DMS53 treated with DMSO at 0.1 percent for 48 hours (cell line): ENCODE measurements around the gene ZG16.
"Not testable (repeated sequence)": the region's sequence is repeated elsewhere in the genome, so short reads cannot be mapped to it uniquely, and the experiment has no call there.

Experiments
- DNase-seq: peaks from one replicate; lab custom pipeline; 2025; ENCODE audit not compliant: unreplicated experiment; lab: John Stamatoyannopoulos, UW

ZG16 gene

DNA sequence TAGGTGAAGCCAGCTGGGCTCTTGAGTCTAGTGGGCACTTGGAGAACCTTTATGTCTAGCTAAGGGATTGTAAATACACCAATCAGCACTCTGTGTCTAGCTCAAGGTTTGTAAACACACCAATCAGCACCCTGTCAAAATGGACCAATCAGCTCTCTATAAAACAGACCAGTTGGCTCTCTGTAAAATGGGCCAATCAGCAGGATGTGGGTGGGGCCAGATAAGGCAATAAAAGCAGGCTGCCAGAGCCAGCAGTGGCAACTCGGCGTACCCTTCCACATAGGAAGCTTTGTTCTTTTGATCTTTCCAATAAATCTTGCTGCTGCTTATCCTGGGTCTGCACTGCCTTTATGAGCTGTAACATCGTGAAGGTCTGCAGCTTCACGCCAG lies 29.3 kb upstream of the ZG16 start:
- not testable (repeated sequence) for DNase-seq

DNA sequence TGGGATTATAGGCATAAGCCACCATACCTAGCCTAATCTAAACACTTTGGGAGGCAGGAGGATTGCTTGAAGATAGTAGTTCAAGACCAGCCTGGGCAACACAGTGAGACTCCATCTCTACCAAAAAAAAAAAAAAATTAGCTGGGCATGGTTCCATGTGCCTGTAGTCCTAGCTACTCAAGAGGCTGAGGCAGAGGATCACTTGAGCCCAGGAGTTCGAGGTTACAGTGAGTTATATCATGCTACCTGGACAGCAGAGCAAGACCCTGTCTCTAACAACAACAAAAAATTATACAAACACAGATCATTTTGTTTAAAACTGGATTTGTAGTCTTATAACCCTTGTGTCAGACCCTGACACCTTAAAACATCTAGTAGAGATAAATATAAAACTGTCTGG lies 24.5 kb upstream of the ZG16 start:
- no peak for DNase-seq

DNA sequence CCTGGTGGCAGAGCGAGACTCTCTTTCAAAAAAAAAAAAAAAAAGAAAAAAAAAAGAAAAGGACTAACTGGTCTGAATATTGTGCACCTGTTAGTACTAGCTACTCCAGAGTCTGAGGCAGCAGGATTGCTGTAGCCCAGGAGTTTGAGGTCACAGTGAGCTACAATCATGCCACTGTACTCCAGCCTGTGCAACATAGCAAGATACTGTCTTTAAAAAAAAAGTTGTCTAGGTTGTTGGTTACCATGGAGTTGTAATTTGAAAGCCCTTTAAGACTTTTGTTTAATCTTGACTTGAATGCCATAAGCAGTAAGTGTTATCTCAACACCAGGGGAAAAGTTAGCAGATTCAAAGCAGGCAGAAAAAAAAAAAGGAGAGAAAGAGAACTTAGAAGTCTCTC lies 21.4 kb upstream of the ZG16 start:
- DNase-seq: no peak

DNA sequence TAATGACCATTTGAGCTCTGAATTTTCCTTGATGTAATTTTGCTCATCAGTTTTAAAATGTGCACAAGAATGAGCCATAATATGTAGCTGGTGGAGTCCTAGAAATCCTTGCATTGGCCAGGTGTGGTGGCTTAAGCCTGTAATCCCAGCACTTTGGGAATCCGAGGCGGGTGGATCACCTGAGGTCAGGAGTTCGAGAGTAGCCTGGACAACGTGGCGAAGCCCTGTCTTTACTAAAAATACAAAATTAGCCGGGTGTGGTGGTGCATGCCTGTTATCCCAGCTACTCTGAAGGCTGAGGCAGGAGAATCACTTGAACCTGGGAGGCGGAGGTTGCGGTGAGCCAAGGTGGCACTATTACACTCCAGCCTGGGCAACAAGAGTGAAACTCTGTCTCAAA lies 21.0 kb upstream of the ZG16 start:
- not testable (repeated sequence) for DNase-seq

DNA sequence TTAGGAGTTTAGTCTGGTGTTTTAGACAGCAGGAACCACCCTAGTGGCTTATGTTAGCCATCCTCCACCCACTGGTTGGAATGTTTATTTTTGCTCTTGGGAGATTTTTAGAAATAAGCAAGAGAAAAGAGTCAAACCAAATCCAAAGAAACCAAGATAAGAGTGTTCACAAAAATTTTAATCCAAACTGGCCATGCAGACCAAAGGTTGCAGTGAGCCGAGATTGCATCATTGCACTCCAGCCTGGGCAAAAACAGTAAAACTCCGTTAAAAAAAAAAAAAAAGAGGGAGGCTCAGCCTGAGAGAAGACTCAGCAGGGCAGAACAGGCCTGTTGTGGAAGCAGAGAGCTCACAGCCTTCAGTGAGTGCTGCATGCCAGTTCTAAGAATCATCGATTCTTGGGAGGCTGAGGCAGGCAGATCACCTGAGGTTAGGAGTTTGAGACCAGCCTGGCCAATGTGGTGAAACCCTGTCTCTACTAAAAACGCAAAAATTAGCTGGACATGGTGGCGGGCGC lies 20.0 kb upstream of the ZG16 start:
- DNase-seq: no peak

DNA sequence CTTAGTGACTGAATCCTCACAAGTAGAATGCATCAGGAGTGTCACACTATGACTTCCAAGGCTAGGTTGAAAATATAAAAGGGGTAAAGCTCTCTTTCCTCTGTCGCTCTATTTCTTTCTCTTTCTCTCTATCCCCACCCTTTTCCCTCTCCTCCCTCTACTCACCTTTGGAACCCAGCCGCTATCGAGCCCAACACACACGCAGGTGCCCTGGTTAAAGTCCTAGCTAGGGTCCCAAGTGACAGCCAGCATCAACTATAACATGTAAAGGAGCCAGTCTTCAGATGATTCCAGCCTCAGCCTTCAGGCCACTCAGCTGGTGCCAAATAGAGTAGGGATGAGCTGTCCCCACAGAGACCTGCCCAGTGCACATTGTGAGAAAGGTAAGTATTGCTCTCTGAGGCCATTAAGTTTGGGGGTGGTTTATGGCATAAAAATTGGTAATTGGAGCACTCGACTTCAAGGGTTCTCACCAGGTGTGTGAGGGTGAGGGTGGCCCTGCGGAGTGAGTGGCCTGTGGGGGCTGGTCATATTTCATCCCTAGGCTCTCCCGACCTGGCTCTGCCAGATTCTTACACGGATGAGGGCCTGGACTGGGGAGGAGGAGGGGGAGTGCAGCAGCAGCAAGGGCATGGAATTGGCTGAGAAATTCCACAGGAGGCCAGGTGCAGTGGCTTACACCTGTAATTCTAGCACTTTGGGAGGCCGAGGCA lies 17.3 kb upstream of the ZG16 start:
- no peak for DNase-seq

DNA sequence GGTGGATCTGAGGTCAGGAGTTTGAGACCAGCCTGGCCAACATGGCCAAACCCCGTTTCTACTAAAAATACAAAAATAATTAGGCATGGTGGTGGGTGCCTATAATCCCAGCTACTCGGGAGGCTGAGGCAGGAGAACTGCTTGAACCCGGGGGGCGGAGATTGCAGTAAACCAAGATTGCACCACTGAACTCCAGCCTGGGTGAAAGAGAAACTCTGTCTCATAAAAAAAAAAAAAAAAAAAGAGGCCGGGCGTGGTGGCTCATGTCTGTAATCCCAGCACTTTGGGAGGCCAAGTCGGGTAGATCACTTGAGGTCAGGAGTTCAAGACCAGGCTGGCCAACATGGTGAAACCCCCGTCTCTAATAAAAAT lies 16.8 kb upstream of the ZG16 start:
- not testable (repeated sequence) for DNase-seq

DNA sequence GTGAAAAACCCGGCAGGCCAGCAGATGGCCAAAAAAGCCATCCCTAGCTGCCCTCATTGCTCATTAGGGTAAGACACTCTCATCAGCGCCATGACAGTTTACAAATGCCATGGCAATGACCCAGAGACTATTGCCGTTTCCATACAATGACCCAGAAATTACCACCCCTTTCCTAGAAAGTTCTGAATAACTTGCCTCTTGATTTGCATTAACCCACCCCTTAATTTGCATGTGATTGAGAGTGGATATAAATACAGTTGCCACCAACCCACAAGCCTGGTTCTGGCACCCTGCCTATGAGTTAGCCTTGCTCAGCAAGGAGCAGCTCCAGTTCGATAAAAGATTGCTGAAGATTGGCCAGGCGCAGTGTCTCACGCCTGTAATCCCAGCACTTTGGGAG lies 16.2 kb upstream of the ZG16 start:
- DNase-seq: no peak

DNA sequence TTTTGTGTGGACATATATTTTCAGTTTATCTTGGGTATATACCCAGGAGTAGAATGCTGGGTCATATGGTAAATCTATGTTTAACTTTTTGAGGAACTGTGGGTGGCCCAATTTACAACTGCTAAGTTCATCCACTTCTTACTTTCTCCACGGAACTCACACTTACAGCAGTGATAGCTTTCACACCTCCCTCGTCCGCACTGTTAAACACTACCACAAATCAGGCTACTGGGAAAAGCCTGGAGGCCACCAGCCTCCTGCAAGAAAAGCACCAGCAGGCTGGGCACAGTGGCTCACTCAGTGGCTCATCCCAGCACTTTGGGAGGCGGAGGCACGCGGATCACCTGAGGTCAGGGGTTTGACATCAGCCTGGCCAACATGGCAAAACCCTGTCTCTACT lies 14.7 kb upstream of the ZG16 start:
- no peak for DNase-seq

DNA sequence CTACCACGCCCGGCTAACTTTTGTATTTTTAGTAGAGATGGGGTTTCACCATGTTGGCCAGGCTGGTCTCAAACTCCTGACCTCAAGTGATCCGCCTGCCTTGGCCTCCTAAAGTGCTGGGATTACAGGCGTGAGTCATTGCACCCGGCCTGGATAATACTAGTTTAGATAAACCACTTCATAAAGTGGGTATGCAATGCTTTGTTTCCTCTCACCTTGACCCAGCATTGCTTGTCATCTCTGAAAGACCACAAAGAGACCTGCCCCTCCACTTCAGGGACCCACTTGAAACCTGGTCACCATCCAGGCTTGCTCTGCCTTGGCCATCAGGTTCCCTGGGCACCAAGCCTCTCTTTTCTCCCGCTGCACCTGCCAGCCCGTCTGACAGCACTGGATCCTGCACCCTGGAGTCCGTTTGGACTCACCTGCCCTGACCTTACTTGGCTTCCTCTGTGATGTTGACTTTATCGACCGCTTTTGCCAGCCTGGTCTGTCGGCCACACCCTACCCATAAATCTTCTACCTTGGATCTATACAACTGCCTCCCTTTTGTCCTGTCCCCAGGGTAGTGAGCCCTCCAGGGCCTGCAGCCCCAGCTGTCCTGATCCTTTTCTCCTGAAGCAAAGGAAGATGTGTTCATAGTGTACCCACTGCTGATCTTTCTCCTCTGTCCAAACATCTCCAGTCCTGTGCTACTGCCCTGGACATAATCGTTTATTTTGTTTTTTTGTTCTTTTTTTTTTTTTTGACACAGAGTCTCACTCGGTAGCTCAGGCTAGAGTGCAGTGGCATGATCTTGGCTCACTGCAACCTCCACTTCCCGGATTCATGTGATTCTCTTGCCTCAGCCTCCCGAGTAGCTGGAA lies 12.7 kb upstream of the ZG16 start:
- DNase-seq: peak; percentile 79

DNA sequence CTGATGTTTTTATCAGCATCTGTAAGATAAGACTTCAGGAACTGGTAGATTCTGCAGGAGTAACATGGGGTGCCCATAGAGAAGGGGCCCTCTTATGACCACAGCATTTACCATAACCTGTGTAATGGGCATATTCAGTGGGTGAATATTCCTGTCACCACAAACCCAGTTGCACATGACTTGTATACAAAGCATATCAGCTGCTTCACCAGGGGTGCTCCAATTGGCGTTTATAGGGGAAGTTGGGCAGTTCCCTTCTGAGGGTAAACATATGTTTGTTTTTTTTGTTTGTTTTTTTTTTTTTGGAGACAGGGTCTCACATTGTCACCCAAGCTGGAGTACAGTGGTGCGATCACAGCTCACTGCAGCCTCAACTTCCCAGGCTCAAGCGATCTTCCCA lies 11.5 kb upstream of the ZG16 start:
- no peak for DNase-seq

DNA sequence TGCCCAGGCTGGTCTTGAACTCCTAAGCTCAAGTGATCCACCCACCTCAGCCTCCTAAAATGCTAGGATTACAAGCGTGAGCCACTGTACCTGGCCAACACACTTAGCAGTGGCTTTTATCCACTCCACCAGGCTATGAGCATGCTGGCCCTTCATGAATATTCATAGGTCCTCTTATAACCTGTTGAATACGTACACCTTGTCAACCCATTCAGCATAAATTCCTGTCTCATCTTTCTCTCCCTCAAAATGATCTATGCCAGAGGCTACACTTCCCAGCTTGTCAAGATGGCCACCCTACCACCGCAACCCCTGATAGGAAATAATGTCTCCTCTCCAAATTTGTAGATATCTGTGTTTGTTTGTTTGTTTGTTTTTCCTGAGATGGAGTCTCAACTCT lies 11.0 kb upstream of the ZG16 start:
- DNase-seq: no peak

DNA sequence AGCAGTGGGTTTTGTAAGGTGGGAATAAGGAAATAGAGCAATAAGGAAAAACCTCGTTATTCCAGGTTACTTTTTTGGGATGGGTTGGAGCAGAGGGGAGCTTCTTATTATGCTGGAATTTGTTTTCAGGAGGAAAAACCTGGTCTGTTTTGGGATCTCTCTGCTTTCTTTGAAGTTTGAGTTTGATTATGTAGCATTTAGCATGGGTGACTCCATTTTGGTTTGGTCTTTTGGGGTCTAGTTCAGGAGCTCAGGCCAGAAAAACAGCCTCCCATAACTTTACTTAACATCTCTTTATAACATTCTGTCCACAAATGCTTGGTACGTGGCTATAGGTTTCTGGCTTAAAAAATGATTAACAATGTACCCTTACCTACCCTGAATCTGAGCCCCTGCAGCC lies 8.5 kb upstream of the ZG16 start:
- DNase-seq: no peak

DNA sequence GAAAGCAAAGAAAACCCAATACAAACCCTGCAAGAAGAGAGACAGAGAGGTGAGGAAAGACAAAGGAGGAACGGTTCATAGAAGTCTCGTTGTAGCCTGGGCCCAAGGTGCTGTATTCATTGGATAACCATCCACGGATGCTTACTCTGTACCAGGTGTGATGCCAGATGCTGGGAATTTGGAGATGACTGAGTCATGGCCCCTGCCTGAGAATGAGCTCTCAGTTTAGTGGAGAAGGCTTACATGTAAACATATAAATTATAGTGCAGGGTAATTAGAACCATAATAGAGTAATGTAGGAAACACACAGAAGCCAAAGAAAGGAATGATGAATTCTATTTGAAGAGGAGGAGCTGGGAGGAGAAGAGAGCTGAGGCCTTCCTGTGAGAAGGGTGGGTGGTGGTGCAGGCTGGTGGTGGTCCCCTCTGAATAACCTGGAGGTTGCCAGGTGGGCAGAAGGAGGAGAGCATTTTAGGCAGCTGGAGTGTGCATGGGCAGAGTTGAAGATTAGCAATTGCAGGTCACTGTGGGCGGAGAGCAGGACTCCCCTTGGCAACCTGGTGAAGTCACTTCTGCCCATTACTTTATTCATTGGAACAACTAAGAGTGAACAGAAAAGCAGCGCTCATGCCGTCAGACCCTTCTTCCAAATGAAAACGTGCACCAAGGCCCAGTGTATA lies 7.7 kb upstream of the ZG16 start:
- no peak for DNase-seq

DNA sequence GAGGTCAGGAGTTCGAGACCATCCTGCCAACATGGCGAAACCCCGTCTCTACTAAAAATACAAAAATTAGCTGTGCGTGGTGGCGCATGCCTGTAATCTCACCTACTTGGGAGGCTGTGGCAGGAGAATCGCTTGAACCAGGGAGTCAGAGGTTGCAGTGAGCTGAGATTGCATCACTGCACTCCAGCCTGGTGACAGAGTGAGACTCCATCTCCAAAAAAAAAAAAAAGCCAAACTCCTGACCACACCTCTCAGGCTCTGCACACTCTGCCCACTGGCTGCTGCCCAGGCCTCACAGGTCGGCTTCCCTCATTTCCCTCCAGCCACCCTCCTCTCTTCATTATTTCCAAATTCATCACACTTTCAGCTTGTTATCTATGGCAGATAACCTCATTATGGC lies 5.7 kb upstream of the ZG16 start:
- DNase-seq: not testable (repeated sequence)

DNA sequence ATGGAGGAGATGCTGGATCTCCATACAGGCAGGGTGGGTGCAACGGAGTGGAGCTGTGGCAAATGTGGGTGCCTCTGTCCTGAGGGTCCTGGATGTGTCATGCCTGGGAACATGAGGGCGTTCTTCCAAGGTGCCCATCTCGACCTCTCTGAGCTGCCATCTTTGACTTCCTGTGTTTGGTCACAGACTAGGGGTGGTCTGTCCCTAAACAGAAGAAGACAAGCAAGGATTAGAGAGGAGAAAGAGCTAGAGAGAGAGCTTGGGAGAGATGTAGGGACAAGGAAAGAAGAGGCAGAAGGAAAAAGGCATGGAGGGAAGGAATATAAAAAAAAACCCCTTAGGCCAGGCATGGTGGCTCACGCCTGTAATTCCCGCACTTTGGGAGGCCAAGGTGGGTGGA lies 3.3 kb upstream of the ZG16 start:
- DNase-seq: no peak

DNA sequence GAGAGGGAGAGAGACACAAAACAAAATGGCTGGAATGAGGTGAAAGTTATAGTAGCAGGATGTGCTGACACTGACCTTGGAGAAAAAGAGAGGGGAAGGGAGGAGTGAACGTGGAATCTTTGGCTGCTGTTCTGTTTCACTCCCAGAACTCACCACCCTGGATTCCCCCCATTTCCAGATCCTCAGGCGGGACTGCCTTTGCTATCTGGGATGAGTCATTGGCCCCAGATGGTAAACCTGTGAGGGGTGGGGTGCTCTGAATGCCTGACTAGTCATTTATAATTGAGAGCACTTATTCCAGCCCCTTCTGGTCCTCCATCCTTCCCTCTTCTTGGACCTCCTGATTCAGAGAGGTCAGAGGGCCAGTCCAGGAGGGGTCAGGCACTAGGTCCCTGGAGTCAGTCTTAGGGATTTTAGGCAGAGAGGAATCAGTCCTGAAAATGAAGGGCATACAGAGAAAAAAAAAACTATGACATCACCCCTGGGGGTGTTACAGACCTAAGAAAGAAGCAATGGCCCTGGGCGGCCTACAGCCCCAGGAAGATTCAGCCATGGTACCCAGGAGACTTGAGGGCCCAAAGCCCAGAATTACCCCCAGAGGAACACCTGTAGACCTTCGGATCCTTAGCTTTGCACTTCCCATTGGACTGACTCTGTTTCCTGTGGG lies 2.2 kb upstream of the ZG16 start:
- DNase-seq: no peak

DNA sequence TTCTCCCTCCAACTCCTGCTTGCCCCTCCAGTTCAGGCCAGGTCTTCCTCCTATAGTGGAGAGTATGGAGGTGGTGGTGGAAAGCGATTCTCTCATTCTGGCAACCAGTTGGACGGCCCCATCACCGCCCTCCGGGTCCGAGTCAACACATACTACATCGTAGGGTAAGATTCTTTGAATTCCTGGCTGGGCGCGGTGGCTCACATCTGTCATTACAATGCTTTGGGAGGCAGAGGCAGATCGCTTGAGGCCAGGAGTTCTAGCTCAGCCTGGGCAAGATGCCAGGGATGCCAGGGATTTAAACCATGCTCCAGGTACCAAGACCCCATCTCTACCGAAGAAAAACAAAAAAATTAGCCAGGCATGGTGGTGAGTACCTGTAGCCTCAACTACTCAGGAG lies 1.4 kb downstream of the ZG16 start:
- no peak for DNase-seq

DNA sequence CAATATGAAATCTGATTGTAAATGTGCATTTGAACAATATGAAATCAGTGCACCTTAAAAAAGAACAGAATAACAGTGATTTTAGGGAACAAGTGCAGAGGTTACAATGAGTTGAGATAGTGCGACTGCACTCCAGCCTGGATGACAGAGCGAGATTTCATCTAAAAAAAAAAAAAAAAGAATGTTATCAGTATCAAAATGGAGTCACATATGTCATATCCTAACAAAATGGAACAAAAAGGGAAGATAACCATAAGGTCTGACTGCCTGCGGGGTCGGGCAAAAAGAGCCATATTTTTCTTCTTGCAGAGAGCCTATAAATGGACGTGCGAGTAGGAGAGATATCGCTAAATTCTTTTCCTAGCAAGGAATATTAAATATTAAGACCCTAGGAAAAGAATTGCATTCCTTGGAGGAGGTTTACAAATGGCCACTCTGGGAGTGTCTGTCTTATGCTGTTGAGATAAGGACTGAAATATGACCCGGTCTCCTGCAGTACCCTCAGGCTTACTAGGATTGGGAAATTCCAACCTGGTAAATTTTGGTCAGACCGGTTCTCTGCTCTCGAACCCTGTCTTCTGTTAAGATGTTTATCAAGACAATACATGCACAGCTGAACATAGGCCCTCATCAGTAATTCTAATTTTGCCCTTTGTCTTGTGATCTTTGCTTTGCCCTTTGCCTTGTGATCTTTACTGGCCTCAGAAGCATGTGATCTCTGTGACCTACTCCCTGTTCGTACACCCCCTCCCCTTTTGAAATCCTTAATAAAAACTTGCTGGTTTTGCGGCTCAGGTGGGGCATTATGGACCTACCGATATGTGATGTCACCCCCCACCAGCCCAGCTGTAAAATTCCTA lies 5.3 kb downstream of the ZG16 start:
- DNase-seq: not testable (repeated sequence)

DNA sequence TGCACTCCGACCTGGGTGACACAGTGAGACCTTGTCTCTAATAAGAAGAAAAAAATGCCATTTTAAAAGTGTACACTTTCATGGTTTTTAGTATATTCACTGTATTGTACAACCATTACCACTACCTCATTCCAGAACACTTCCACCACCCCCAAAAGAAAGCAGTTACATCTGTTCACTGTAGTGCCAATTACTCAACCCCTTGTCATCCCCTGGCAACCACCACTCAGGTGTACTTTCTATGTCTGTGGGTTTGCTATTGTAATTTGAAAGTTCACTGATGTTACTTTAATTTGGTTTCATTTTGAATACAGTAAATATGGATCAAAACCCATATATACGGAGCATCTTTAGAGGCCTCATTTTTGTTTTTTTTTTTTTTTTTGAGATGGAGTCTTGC lies 6.1 kb downstream of the ZG16 start:
- no peak for DNase-seq
